ENCODE measurements around the gene TENM4. TPM values are rescaled to one million over a fixed set of nuclear protein-coding genes. Genes with fewer than 3 reads are reported as not detected.

The TENM4 gene
- total RNA-seq, 4 donors from 2014 or later, result 5.5 to 12.3 (median 8.9) TPM

DNA sequence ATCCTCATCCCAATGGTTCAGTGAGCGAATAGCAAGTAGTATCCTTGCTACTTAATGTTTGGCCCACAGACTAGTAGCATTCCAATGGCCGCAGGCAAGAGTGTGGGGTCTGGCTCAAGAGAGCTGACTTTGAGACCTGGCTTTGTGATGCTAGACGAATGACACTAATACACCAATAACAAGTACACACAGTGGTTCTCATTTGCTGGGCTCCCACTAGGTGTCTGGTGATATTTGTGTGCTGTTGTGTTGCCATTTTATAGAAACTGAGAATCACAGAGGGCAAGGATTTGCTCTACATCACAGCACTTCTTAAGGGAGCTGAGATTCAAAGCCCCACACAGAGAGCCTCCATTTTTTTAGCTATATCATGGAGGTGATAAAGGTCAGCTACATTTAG is 351.2 kb downstream of the TENM4 start:
- Histone ChIP-seq H3K9me3 (peaks cover 0 to 12% (median 0%) of the 10 kb centered on the region in 3 donors), H3K36me3 (no peaks in the 10 kb centered on the region), H3K4me3 (no peak overlapping the region), H3K27ac (no peak overlapping the region), H3K4me1 (peaks cover 4 to 30% (median 4%) of the 10 kb centered on the region in 3 donors), H3K27me3 (no peaks in the 10 kb centered on the region)
- ATAC-seq, result no peak
- no CpG with 5 or more reads among the region's 3 CpGs for WGBS, 2 donors (ENCODE audit: low coverage in 1 of 2)
- TF ChIP-seq CTCF (IDR thresholded peaks at IDR 0.05) (no peak), POLR2A (IDR thresholded peaks at IDR 0.05) (no peak), POLR2AphosphoS5 (IDR thresholded peaks at IDR 0.05) (no peak), EP300 (IDR thresholded peaks at IDR 0.05) (no peak)

GRCh38 chr11:79088967-79089366 is 351.9 kb downstream of the TENM4 start:
- H3K4me1 ChIP-seq, result peaks cover 4 to 30% (median 4%) of the 10 kb centered on the region in 3 donors
- TF ChIP-seq POLR2A (IDR thresholded peaks at IDR 0.05) (no peak), CTCF (IDR thresholded peaks at IDR 0.05) (no peak), POLR2AphosphoS5 (IDR thresholded peaks at IDR 0.05) (no peak), EP300 (IDR thresholded peaks at IDR 0.05) (no peak)
- no peak overlapping the region for H3K4me3 ChIP-seq
- H3K27ac ChIP-seq, result no peak overlapping the region
- H3K9me3 ChIP-seq, result peaks cover 0 to 11% (median 0%) of the 10 kb centered on the region in 3 donors
- no peak for ATAC-seq
- no peaks in the 10 kb centered on the region for H3K27me3 ChIP-seq
- 100% methylated on average over 1 of the region's 4 CpGs; no CpG with 5 or more reads in 1 of the 2 donors for WGBS, 2 donors (ENCODE audit: low coverage in 1 of 2)
- H3K36me3 ChIP-seq, result no peaks in the 10 kb centered on the region

GRCh38 chr11:79087961-79088318 is 352.9 kb downstream of the TENM4 start:
- 67 to 83% methylated on average over 1 of the region's 5 CpGs for whole genome bisulfite sequencing, 2 donors (ENCODE audit: low coverage in 1 of 2)
- TF ChIP-seq CTCF (IDR thresholded peaks at IDR 0.05) (no peak), POLR2A (IDR thresholded peaks at IDR 0.05) (no peak), POLR2AphosphoS5 (IDR thresholded peaks at IDR 0.05) (no peak)
- H3K9me3 ChIP-seq, result peaks cover 0 to 1% (median 0%) of the 10 kb centered on the region in 3 donors
- H3K4me1 ChIP-seq, result peaks cover 4 to 38% (median 4%) of the 10 kb centered on the region in 3 donors
- ATAC-seq, result no peak
- H3K4me3 ChIP-seq, result no peak overlapping the region
- peak overlapping the region in 2 of 4 donors; percentile 20 to 23 for H3K27ac ChIP-seq
- H3K27me3 ChIP-seq, result no peaks in the 10 kb centered on the region
- no peaks in the 10 kb centered on the region for H3K36me3 ChIP-seq

DNA sequence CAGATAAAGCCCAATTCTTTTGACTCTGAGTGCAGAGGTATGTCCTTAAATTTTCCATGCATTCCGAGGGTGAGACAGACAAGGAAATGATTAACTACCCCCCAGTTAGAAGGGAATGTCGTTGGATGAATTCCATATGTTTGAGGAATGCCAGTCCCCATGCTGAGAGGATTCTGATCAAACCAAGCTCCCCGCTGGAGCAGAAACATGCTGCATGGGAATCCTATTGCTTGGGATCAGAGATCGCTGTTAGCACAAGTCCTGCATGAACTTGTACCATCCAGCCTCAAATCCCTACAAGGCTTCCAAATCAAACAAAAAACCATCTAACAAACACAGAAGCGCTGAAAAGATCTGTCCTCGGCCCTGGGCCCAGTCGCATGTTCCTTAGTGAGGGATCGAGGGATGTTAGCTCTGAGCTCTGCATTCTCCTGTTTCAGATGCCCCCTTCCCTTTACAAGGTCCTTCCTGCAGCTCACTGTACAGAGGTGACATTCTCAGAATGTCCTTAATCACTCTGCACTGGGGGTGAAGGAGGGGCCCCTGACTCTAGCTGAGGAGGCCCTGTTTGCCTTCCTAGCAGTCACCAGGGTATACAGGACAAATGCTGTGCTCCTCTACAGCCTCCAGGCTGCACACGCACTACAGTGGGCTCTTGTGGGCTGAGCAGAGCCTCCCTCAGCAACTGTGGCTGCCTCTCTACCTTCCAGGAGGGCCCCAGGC is 353.4 kb downstream of the TENM4 start:
- H3K9me3 ChIP-seq, result no peaks in the 10 kb centered on the region
- WGBS, 2 donors (ENCODE audit: low coverage in 1 of 2), result 36% methylated on average over 5 to 8 of the region's 9 CpGs
- ATAC-seq, result peak; percentile 15
- peak overlapping the region in 2 of 4 donors; percentile 20 to 23 for H3K27ac ChIP-seq
- H3K36me3 ChIP-seq, result no peaks in the 10 kb centered on the region
- no peaks in the 10 kb centered on the region for H3K27me3 ChIP-seq
- no peak overlapping the region for H3K4me3 ChIP-seq
- H3K4me1 ChIP-seq, result peaks cover 4 to 35% (median 4%) of the 10 kb centered on the region in 3 donors
- no peak for TF ChIP-seq POLR2A (IDR thresholded peaks at IDR 0.05)
- TF ChIP-seq EP300 (IDR thresholded peaks at IDR 0.05), result no peak
- no peak for TF ChIP-seq CTCF (IDR thresholded peaks at IDR 0.05)
- no peak for TF ChIP-seq POLR2AphosphoS5 (IDR thresholded peaks at IDR 0.05)

- TF ChIP-seq CTCF (IDR thresholded peaks at IDR 0.05) (no peak), POLR2AphosphoS5 (IDR thresholded peaks at IDR 0.05) (no peak), EP300 (IDR thresholded peaks at IDR 0.05) (no peak), POLR2A (IDR thresholded peaks at IDR 0.05) (no peak)
- H3K36me3 ChIP-seq, result no peaks in the 10 kb centered on the region
- H3K27me3 ChIP-seq, result no peaks in the 10 kb centered on the region
- no peak for ATAC-seq
- WGBS, 2 donors (ENCODE audit: low coverage in 1 of 2), result 100% methylated on average over 1 of the region's 2 CpGs; no CpG with 5 or more reads in 1 of the 2 donors
- H3K27ac ChIP-seq, result no peak overlapping the region
- H3K4me1 ChIP-seq, result peaks cover 4 to 27% (median 4%) of the 10 kb centered on the region in 3 donors
- H3K9me3 ChIP-seq, result no peaks in the 10 kb centered on the region
- H3K4me3 ChIP-seq, result no peak overlapping the region
These were observed 354.8 kb downstream of the TENM4 start for GRCh38 chr11:79086056-79086455.
